Erythroblast (primary cell): ENCODE results near the gene AWAT1.

Experiments
- DNase-seq, 2 experiments: peaks; one replicate each; lab custom pipeline; 2025; lab: John Stamatoyannopoulos, UW
- GATA1 ChIP-seq: IDR thresholded peaks from 2 replicates; pipeline ENCODE4 v1.6.1; 2011; ENCODE audit warnings: low read depth, mild to moderate bottlenecking, control low read depth, low read length, moderate library complexity
- POLR2A ChIP-seq: IDR thresholded peaks from 2 replicates; pipeline ENCODE4 v1.6.1; 2011; ENCODE audit warnings: mild to moderate bottlenecking, low read length

The AWAT1 gene

DNA sequence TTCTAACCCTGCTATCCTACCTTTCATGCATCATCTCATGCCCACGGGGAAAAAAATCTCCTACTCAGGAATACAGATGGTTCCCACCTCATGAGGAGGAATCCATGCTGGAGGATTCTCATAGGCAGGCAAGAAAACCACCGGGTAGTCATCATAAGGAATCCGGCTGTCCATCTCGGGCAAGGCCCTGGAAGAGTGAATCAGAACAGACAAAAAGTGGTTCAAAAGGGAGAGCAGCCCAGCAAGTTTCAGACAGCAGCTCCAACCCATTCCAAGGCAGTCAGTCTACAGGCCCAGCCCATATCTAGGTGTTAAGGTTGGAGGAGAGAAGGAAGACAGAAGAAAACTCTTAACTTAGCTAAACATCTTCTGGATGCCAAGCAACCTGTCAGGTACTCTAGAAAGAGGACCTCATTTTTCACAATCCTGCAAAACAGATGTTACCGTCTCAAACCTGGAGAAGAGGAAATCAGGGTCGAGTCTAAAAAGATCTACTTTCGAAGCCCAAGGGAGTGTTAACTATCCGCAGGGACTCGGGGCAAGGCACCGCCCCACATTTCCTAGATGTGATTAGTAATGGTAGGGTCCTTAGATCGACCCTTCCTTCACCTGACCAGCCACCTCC is 54.8 kb downstream of the AWAT1 start:
- DNase-seq: no peak
- TF ChIP-seq POLR2A (no peak), GATA1 (no peak)
